GM23248 (cell line): ENCODE measurements around the gene PODXL.

Experiments used
- EZH2 ChIP-seq: fragments of 200-600 bp; sonication (generic); IDR thresholded peaks from 2 replicates; pipeline ENCODE4 v1.6.1; 2018; ENCODE audit warnings: antibody characterized with exemption, mild to moderate bottlenecking; ENCODE audit not compliant: insufficient read depth, poor library complexity, severe bottlenecking
- EZH2phosphoT487 ChIP-seq: fragments of 200-600 bp; sonication (generic); IDR thresholded peaks from 2 replicates; pipeline ENCODE4 v1.6.1; 2018; ENCODE audit warnings: antibody characterized with exemption, moderate library complexity, mild to moderate bottlenecking, low read depth; ENCODE audit not compliant: insufficient read depth

- TF ChIP-seq EZH2 (no peak), EZH2phosphoT487 (no peak)
Measured at GRCh38 chr7:131454498-131454897, 101.9 kb downstream of the PODXL start.
